ENCODE measurements around the gene LAD1.

Gene LAD1

DNA sequence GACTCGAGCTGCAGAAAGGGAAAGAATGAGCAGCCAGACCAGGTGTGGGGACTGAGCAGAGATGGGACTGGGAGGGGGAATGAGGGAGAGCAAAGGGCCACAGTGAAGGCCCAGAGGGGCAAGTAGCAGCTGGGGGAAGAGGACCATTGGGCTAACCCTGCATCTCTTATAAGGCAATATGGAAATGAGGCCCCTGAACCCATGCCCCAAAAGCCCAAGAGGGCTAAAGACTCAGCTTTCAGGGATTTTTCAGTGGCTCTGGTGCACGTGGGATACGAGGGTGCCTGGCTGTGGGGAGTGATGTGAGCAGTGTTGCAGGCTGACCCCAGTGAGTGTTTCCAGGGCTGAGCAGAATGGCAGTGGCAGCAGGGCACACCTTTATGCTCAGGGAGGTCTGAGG lies 22.9 kb upstream of the LAD1 start:
- H3K9ac ChIP-seq (ENCODE audit: insufficient read length): no peak overlapping the region
- no peak overlapping the region for H3K27ac ChIP-seq
- no peak overlapping the region for H3K4me3 ChIP-seq
- no peaks in the 10 kb centered on the region for H3K9me3 ChIP-seq (ENCODE audit: low read depth, low read length)
- TF ChIP-seq FOXP2 (optimal IDR thresholded peaks at IDR 0.05; ENCODE audit: control extremely low read depth, extremely low read length, insufficient read depth) (no peak), POLR2AphosphoS5 (IDR thresholded peaks at IDR 0.05; ENCODE audit: borderline replicate concordance, low read depth, low read length) (no peak), EZH2 (IDR thresholded peaks at IDR 0.05) (no peak)
- H3K36me3 ChIP-seq (ENCODE audit: insufficient read depth, low read length): no peaks in the 10 kb centered on the region
- DNase-seq (ENCODE audit: low read depth, low spot score): no peak

DNA sequence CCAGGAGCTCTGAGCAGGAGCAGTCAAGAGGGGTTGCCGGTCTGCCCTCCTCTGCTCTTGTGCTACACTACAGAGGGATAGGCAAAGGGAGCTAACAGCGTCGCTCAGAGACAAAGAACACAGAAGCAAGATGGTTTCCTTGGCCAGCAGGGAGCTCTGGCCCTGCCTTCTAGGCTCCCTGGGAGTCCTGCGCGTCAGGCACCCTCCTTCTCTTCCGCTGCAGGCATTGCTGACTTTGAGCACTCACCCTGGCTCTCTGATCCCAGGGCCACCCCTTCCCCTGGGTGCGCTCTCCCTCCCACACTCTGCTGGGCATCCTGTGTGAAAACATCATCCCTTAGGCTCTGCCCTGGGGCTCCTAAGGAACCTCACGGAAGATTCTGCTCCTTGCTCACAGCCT lies 21.9 kb upstream of the LAD1 start:
- Histone ChIP-seq H3K9ac (ENCODE audit: insufficient read length) (no peak overlapping the region), H3K36me3 (ENCODE audit: insufficient read depth, low read length) (no peaks in the 10 kb centered on the region), H3K27ac (no peak overlapping the region), H3K9me3 (ENCODE audit: low read depth, low read length) (no peaks in the 10 kb centered on the region), H3K4me3 (no peak overlapping the region)
- TF ChIP-seq POLR2AphosphoS5 (IDR thresholded peaks at IDR 0.05; ENCODE audit: borderline replicate concordance, low read depth, low read length): no peak
- TF ChIP-seq FOXP2 (optimal IDR thresholded peaks at IDR 0.05; ENCODE audit: control extremely low read depth, extremely low read length, insufficient read depth): no peak
- TF ChIP-seq EZH2 (IDR thresholded peaks at IDR 0.05): no peak
- no peak for DNase-seq (ENCODE audit: low read depth, low spot score)

DNA sequence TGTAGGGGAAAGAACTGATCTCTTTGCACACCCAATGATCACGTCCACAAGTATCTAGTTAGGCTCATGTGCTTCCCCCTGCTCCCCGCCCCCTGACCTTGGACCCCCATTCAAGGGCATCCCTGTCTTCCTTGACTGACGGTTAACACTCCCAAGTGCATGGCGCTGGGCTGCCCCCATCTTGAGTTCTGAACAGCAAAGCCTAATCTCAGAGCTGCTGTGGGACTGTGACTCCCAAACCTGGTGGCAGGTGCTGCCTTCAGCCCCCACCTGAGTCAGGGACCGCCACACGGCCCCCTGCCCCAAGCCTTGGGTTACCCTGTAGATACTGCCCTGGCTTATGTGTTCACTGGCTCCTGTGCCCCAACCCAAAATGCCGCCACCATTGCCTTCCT lies 21.5 kb upstream of the LAD1 start:
- H3K9ac ChIP-seq (ENCODE audit: insufficient read length): no peak overlapping the region
- DNase-seq (ENCODE audit: low read depth, low spot score): no peak
- no peak overlapping the region for H3K4me3 ChIP-seq
- H3K36me3 ChIP-seq (ENCODE audit: insufficient read depth, low read length): no peaks in the 10 kb centered on the region
- H3K27ac ChIP-seq: no peak overlapping the region
- TF ChIP-seq EZH2 (IDR thresholded peaks at IDR 0.05) (no peak), FOXP2 (optimal IDR thresholded peaks at IDR 0.05; ENCODE audit: control extremely low read depth, extremely low read length, insufficient read depth) (no peak), POLR2AphosphoS5 (IDR thresholded peaks at IDR 0.05; ENCODE audit: borderline replicate concordance, low read depth, low read length) (no peak)
- H3K9me3 ChIP-seq (ENCODE audit: low read depth, low read length): no peaks in the 10 kb centered on the region

DNA sequence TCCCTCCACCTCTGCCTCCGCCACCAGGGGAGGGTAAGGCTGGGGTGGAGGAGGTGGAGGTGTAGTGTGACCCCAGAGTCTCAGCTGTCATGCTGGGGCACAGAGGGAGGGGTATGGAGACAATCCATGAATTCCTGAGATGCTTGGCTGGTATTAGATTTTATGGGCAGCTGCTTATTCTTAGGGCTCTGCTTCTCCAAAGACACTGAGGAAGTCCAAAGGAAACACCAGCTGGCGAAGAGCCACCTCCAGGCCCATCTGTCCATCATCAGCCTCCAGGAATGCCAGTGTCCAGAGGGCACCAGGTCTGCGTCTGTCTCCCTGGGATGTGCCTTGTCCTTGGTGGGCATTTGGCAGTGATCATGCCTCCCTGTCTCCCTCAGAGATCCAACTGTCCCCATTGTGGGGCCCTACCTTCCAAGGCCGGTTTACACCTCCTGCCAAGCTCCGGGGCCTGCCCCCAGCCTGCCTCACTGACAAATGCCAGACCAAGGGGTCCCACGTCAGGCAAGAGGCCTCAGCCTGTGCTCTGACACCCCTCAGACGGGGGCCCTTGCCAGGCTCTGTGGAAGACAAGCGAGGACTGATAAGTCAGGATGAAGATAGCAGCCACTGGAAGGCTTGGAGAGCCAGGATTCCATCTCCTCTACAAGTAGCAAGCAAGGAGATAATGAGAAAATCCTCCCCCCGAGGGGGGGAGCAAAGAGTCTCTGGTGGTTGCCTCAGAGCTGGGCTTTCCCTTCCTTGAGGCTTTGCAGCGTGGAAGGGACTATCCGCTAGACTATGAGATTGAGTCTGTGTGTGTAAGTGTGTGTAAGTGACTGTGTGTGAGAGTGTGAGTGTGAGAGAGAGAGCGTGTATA lies 20.9 kb upstream of the LAD1 start:
- Histone ChIP-seq H3K9ac (ENCODE audit: insufficient read length) (no peak overlapping the region), H3K9me3 (ENCODE audit: low read depth, low read length) (no peaks in the 10 kb centered on the region), H3K4me3 (no peak overlapping the region), H3K27ac (no peak overlapping the region), H3K36me3 (ENCODE audit: insufficient read depth, low read length) (no peaks in the 10 kb centered on the region)
- TF ChIP-seq FOXP2 (optimal IDR thresholded peaks at IDR 0.05; ENCODE audit: control extremely low read depth, extremely low read length, insufficient read depth): no peak
- no peak for TF ChIP-seq POLR2AphosphoS5 (IDR thresholded peaks at IDR 0.05; ENCODE audit: borderline replicate concordance, low read depth, low read length)
- TF ChIP-seq EZH2 (IDR thresholded peaks at IDR 0.05): no peak
- DNase-seq (ENCODE audit: low read depth, low spot score): no peak

DNA sequence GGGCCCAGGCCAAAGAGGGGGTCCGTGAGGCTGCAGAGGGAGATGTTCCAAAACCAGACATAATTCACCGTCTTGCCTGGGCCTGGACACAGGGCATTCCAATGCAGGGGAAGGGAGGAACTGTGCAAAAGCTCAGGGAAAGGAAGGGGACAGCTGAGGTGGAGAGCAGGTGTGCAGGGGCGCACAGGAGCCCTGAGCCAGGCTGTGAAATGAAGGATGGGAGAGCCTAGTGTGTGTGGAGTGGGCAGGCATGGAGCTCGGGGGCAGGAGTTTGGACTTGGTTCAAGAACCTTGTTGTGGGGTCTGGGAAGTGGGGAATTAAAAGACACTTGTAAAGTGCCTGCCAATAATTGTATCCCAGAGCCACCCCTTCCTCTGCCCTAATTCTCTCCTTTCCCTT lies 20.1 kb upstream of the LAD1 start:
- H3K9me3 ChIP-seq (ENCODE audit: low read depth, low read length): no peaks in the 10 kb centered on the region
- DNase-seq (ENCODE audit: low read depth, low spot score): no peak
- H3K9ac ChIP-seq (ENCODE audit: insufficient read length): no peak overlapping the region
- no peak overlapping the region for H3K4me3 ChIP-seq
- no peak overlapping the region for H3K27ac ChIP-seq
- TF ChIP-seq FOXP2 (optimal IDR thresholded peaks at IDR 0.05; ENCODE audit: control extremely low read depth, extremely low read length, insufficient read depth) (no peak), EZH2 (IDR thresholded peaks at IDR 0.05) (no peak)
- no peaks in the 10 kb centered on the region for H3K36me3 ChIP-seq (ENCODE audit: insufficient read depth, low read length)

DNA sequence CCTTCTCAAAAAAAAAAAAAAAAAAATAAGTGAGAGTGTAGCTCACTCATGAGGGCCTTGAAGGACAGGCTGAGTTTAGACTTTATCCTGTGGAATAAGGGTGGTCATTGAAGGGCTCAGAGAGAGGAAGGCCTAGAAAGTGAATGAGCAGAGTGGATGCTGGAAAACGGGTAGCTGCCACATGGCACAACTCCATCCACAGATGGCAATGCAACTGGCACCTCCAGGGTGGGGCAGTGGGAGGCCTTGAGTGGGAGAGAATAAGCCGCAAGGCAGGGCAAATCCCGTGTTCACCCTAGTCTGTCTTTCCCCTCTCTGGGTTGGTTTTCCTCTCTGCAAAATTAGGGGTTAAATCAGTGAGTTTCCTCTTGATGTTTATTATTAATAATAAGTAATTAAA lies 19.3 kb upstream of the LAD1 start:
- Histone ChIP-seq H3K4me3 (no peak overlapping the region), H3K9ac (ENCODE audit: insufficient read length) (no peak overlapping the region), H3K36me3 (ENCODE audit: insufficient read depth, low read length) (no peaks in the 10 kb centered on the region), H3K9me3 (ENCODE audit: low read depth, low read length) (no peaks in the 10 kb centered on the region), H3K27ac (no peak overlapping the region)
- no peak for DNase-seq (ENCODE audit: low read depth, low spot score)
- TF ChIP-seq POLR2AphosphoS5 (IDR thresholded peaks at IDR 0.05; ENCODE audit: borderline replicate concordance, low read depth, low read length) (no peak), FOXP2 (optimal IDR thresholded peaks at IDR 0.05; ENCODE audit: control extremely low read depth, extremely low read length, insufficient read depth) (no peak), EZH2 (IDR thresholded peaks at IDR 0.05) (no peak)

DNA sequence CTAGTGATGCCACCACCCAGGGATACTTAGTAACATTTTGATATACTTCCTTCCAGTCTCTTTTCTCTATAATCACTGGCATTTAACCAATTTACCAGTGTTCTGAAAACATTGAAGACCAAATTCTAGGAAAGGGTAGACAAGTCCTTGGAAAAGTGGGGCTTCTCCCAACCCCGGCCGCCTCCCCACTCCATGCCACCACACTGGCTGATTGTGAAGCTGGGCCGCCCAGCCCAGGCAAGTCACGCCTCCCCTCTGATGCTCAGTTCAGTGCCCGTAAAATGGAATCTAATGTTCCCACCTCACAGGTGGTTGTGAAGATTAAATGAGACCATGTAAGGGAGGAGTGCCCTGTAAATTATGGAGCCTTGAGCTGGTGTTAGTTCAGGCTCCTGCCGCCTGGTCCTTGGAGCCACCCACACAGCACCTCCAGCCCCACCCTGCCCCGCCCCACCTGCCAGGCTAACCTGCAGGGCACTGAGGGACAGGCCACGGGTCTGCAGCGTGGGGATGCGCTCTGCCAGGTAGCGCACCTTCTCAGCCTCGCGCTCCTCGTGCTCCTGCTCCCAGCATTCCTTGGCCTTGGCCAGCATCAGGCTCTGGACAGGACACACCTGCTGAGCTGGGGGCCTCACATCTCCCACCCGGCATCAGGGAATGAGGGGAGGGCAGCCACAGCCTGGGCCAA lies 15.1 kb upstream of the LAD1 start:
- H3K4me3 ChIP-seq: no peak overlapping the region
- TF ChIP-seq EZH2 (IDR thresholded peaks at IDR 0.05) (no peak), FOXP2 (optimal IDR thresholded peaks at IDR 0.05; ENCODE audit: control extremely low read depth, extremely low read length, insufficient read depth) (no peak), POLR2AphosphoS5 (IDR thresholded peaks at IDR 0.05; ENCODE audit: borderline replicate concordance, low read depth, low read length) (no peak)
- no peaks in the 10 kb centered on the region for H3K9me3 ChIP-seq (ENCODE audit: low read depth, low read length)
- H3K36me3 ChIP-seq (ENCODE audit: insufficient read depth, low read length): no peaks in the 10 kb centered on the region
- no peak overlapping the region for H3K27ac ChIP-seq
- H3K9ac ChIP-seq (ENCODE audit: insufficient read length): no peak overlapping the region
- DNase-seq (ENCODE audit: low read depth, low spot score): no peak

DNA sequence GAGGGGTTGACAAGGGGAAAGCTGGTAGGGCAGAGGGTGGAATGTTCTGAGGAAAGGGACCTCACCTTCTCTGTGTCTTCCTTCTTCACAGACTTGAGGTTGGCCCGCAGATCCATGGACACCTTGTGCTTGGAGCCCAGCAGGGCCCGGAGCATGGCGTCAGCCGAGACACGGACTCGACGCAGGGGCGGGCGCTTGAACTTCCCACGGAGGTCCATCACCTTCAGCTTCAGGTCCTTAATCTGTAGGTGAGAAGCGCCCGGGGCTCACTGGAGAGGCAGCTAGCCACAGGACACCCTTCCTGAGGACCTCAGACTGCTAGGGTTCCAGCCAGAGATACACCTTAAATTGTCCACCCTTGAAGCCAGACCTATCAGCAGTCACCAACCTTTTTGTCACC lies 12.2 kb upstream of the LAD1 start:
- Histone ChIP-seq H3K9ac (ENCODE audit: insufficient read length) (no peak overlapping the region), H3K4me3 (no peak overlapping the region), H3K9me3 (ENCODE audit: low read depth, low read length) (no peaks in the 10 kb centered on the region)

More for the DNA sequence above, 12.2 kb upstream of the LAD1 start:
- TF ChIP-seq FOXP2 (optimal IDR thresholded peaks at IDR 0.05; ENCODE audit: control extremely low read depth, extremely low read length, insufficient read depth) (no peak), EZH2 (IDR thresholded peaks at IDR 0.05) (no peak), POLR2AphosphoS5 (IDR thresholded peaks at IDR 0.05; ENCODE audit: borderline replicate concordance, low read depth, low read length) (no peak)
- H3K27ac ChIP-seq: no peak overlapping the region
- no peaks in the 10 kb centered on the region for H3K36me3 ChIP-seq (ENCODE audit: insufficient read depth, low read length)
- DNase-seq (ENCODE audit: low read depth, low spot score): no peak
